GM21367 (cell line): Measurements from ENCODE around the gene CHD6.

Source experiments
- ATAC-seq: cut with Tn5 transposase; IDR thresholded peaks from one replicate; pipeline ENCODE4 v1.9.1; 2021; ENCODE audit not compliant: unreplicated experiment

Gene CHD6

DNA sequence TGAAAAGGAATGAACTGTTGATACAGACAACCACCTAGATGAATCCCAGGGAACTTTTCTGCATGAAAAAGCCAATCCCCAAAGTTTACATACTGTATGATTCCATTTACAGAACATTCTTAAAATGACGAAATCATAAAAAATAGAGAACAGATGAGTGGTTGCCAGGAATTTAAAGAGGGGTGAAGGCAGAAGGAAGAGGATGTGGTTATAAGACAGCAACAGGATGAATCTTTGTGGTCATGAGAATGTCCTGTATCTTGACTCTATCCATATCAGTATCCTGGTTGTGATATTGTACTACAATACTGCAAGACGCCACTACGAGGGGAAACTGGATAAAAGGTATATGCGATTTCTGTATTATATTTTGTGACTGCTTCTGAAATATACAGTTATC lies 181.5 kb downstream of the CHD6 start:
- no peak for ATAC-seq

DNA sequence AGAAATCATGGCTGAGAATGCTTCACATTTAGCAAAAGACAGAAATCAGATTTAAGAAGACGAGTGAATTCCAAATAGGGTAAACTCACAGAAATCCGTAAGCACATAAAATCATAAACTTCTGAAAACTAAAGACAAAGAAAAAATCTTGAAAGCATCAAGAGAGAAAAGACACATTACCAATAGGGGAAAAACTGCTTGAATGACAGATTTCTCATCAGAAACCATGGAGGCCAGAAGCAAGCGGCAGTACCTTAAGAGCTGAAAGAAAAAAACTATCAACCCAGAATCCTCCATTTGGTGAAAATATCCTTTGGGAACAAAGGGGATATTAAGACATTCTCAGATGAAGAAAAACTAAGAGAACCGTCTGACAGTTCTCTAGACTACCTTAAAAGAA lies 185.0 kb downstream of the CHD6 start:
- ATAC-seq: no peak

DNA sequence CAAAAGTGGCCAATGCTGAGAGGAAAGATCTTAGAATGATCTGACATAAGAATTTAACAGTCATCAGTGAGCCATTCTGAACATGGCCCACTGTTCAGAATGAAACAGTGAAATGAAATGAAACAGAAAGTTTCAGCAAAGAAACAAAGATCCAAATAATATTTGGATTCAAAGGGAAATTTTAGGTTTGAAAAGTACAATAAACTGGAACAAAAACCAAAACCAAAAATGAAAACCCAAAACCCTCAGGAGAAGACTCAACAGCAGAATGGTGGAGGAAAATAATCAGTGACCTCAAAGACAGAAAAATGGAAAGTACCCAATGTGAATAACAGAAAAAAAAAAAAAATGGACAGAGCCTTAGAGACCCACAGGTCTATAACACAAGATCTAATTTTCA lies 185.4 kb downstream of the CHD6 start:
- no peak for ATAC-seq

DNA sequence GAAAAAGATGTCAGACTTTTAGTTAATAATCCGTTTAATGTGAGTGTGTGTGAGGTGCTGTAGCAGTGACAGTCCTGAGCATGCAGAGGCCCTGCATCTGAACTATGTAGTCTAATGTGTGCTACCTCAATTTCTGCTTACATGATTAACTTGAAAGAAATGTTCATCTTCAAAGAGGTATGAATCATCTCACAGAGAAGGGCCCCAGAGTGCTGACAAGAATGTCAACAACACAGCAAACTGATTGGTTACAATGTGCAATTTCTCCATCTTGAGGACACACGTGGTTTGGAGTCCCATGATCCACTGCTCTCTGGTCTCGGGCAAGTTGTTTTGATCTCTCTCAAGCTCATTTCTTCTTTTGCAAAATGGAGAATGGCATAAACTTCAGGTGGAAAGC lies 189.9 kb downstream of the CHD6 start:
- no peak for ATAC-seq

DNA sequence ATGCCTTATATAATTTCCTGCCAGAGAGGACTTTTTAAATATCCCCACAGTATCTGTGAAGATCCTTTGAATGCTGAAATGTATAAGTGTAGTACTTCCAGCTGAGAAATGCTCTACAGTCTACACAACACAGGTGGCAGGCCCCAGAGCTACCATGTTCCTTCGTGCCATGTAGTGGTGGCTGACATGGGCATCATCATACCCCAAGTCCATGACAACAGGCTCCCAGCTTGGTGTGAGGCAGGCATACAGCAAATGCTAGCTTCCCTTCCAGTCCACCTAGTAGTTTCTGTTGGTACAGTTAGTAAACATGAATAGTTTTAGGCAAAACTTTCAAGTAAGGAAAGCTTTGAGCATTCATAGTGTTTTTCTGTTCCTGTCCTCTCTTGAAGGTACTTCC lies 190.3 kb downstream of the CHD6 start:
- no peak for ATAC-seq

DNA sequence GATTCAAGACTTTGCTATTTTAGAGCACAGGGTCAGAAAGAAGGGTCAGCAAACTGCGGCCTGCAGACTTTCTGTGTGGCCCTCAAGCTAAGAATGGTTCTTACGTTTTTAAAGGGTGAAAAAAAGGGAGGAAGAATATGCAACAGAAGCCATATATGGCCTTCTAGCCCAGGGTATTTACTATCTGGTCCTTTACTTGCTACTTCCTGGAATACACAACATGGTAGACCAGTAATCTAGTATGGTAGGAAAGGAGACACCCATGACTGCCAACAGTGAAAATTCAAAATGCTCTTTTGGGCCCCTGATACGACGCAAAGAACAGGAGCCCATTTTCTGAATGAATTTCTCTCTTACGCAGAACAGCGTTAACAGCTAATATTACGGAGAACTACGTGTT lies 191.2 kb downstream of the CHD6 start:
- no peak for ATAC-seq

DNA sequence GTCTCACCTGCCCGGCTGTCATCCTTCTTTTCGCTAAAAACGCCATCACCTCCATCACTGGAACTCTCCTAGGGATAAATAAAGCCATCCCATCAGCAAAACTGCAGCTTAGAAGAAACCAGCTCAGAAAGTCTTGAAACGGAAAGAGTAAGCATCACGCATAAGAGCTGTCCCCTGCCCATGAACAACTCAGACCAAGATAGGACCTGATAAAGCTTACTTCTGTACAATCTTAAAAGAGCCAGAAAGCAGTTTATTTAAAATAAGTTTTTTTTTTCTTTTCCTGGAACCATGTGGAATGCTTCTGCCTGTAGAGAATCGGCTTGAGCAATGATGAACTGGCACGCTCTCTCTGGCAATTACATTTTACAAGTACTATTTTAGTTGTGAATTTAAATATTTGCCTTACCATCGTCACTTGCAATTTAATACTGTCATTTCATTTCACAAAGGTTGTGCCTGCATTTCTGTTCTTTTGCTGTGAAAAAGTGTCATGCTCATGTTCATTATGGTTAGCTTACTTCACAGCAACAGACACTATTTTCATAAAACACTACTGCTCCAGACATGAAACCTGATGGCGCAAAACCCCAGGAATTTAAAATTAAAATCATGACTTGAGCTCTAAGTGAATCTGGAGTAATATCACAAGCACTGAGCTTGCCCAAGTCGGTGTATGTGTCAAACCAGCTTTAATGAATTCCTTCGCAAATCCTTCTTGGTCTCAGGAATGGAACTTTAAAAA lies 191.9 kb downstream of the CHD6 start:
- no peak for ATAC-seq

DNA sequence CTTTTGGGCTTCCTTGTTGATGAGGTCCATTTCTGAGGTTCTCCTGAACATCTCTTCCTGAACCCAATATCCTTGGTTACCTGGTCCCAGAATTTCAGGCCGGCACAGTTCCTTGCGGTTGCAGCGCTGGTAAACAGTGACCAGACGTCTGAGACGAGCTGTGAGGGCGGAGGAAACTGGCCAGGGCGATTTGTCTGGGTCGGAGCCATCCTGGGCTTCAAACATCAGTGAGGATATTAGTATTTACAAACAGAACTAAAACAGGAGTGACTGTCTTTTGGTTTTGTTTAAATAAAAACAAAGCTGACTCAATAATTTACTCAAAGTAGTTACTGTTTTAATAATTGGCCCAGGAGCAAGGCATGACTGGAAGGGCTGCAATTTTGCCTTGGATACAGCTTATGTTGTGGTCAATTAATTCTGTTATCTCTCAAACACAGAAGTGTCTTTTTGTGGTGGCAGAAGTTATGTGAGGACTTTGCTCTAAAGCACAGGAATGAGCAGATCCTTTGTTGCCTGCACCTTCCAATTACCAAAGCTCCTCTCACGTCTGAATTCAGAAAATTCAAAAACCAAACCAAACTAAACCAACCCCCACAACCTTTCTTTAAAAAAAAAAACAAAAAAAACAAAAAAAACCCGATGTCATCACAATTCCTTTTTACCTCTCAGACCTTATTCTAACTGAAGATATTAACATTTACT lies 192.8 kb downstream of the CHD6 start:
- ATAC-seq: no peak

DNA sequence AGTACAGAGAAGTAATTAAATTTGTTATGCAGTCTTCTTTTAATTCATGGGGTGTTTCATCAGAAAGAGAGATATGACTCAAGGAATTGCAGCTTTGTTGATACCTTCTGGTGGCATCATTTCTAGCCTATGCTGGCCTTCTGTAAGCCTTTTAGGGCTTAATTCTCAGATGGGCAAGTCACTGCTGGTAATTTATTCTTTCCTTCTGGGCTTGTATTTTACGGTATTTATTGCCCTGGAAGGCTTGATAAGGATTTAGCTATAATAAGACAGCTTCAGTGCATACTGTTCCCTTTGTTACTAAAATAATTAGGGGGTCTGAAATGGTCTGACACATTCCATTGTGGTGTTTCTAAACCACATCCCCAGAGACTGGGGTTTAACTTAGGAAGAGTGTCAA lies 193.6 kb downstream of the CHD6 start:
- ATAC-seq: no peak

DNA sequence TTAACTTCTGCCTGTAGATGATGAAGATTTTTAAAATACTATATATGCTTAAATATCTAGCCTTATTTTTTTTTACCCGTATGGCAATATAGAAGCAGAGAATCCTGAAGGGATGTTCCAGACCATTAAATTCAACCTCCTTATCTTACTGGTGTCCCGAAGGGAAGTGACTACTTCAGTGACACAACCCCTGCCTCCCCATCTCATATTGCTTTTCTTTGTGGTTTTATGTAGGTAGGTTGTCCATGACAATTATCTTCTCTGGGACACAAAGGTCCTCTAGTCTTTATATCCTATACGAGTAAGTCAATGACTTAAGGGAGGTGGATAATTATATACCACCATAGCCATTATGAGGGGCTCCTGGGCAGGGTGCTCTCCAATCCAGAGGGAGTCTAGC lies 194.2 kb downstream of the CHD6 start:
- no peak for ATAC-seq

DNA sequence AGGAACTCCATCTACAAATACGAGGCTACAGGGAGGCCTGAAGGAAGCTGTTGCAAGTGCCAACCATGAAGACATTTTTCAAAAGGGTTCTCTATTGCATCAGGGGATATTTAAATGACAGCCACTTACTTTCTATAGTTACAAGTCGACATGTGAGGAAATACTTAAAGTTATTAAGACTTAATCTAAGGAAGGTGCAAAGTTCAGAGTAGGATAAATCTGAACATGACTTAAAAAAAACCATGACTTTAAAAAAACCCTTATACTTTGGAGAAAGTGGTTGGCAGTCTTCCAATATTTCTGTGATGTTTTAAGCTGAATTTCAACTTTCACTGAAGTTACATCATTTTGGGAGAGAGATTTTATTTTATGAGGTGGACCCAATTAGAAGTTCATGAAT lies 195.2 kb downstream of the CHD6 start:
- ATAC-seq: no peak

DNA sequence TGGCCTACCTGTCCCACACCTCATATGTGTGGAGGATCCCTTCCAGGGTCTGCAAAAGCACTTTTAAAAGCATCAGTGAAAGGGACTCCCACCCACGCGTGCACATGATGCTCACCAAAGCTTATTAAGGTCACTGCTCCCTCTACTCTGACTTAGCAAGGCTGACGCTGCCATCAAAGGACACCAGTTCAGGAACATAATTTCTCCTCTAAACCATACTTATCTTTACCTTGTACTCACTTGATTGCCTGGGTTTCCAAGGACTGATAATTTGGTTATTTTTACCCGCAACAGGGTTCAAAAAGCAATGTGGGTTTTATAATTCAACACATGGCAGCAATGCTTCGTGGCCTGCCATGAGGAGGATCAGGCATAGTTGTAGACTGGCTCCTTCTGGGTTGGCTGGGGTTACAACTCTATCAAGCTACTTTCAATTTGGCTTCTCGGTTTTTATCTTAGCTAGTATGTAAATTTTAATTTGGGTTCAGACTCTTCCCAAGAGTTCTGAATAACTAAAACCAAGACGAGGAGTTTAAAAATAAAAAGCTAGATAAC lies 199.4 kb downstream of the CHD6 start:
- no peak for ATAC-seq

DNA sequence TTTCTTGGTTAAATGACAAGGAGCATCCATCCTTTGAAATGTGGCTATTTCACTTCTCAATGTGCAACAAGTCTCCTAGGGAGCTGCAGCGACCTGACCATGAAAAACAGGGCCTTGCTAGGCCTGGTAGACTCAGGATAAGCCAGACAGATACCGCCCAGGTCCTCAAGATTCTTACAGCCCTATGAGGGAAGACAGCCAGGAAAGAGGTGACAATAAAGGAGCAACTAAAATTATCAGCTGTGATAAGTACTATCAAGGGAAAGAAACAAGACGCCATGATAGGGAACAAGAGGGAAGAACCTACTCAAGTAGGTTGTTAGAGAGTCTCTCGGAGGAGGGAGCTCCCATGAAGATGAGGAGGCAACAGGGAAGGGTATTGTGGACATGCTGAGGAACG lies 200.1 kb downstream of the CHD6 start:
- ATAC-seq: no peak

DNA sequence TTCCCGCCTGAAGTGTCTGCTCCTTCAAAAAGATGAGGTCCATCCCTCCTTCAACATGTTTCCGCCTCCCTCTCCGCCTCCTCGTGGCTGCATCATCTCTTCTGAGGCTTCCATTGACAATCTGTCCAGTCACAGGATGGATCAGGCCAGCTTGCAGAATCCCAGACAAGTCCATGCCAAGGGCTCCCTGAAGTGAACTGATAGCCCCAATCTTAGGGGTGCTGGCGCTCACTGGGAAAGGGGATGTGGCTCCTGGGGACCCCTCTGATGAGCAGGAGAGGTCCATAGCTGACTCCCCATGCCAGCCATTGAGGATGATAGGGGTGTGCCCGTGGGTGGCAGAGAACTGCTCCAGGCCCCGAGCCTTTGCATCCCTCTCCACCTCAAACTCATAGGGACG lies 203.0 kb downstream of the CHD6 start:
- no peak for ATAC-seq

DNA sequence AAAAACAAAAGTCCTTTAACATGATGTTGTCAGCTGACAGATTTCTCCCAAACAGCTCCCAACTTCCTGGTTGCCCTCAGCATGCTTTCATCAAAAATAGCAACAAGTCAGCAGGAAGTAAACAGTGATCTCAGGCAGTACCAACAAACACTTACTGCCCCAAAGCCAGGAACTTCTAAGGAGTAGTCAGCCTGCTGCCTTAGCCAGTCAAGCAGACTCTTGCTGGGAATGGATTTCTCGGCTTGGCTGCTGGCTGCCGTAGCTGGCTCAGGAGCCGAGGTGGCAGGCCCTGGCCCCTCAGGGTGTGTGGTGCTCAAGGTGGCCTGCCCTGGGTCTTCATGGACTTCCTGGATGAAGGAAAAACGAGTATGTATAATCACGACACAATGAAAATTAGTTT lies 205.0 kb downstream of the CHD6 start:
- ATAC-seq: no peak

DNA sequence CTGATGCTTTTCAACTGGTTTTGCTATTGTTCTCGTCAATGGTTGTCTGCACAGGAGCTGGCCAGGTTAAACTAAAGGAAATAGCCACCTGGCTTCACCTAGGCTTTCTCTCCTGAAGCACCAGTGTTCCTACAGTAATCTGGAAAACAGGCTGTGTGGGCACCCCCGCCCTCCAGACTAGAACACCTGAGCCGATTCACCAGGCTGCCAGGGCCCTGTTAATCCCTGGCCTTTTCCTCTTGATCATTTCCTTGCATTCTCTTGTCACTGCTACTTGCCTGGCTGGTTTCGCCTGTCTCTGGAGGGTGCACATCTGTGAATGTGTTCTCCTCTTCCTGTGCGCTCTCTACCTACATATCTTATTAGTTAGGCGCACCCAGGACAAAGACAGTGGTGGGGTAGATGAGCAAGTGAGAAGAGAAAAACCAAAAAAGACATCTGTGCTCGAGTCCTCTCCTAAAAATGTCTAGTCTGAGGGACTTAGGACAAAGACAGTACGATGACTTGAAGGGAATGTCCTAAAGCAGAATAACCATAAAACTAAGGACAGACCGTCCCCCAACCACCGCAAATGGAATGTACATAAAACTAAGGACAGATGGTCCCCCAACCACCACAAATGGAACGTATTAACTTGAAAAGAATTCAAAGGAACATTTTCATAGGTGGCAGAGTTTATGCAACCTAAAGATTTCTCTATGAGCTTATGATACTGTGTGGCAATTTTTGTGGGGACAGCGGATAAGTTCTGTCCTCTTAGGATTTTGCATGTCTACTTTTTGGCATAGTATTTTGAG lies 205.7 kb downstream of the CHD6 start:
- ATAC-seq: no peak

DNA sequence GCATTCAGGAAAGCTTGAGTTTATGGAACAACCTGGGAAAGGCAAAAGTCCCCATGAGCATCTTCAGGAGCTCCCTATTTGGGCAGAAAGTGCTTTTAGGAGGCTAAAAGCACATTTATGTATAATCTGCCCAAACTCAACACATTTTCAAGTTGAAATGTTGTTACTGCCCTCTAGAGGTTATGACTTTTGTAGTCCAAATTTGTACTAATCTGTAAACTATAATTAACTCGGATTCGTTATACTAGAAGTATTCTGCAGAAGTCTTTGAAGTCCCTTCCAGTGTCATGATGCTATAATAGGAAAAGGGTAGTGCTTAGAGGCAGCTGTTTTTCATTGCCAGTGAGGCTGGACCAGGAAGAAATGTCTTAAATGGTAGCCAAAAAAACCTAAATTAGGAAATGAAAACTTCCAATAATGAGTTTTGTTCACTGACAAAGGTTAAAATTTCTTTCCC lies 206.8 kb downstream of the CHD6 start:
- ATAC-seq: no peak

DNA sequence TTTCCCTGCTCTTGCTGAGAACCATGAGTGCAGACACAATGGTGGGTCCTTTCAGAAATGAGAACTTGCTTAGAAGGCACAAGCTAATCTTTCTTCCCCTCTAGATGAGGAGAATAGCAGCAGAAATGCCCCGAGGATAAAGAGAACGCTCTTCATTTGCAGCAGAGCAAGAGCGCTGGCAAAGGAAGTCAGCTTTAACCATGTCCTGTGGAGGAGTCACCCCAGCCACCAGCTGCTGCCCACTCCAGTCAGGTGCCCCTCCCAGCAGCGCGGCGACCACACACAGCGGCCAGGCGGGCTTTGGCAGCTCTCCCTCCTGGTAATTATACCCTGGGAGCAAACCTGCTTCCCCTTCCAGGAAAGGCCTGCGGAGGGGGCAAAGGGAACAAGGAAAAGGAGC lies 209.2 kb downstream of the CHD6 start:
- ATAC-seq: no peak

DNA sequence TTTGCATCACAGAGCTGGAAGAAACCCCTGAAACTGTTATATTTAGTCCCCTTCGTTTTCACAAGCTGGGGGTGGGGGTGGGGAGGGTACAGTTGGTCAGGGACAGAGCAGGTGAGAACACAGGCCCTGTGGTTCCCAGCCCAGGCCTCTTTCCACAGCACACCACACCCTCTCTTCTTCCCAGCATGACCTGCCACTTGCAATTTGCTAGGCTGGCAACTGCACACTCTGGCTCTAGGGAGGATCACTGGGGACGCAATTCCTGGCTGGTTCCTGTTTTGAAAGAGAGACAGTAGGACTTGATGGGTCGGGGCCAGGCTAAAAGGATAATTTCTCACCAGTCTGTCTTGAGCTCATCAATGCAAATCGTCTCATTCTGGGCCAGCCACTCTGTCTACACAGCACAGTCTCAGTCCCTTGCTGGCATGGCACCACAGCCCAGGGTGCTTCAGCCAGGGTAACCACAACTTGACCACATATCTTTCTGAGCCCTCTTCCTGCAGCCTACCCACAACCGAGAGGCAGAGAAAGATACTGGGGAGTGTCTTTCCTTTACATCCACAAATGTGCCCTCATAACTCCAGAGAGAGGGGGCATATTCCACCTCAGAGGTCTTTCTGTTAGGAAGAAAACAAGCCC lies 209.9 kb downstream of the CHD6 start:
- ATAC-seq: peak; percentile 72

DNA sequence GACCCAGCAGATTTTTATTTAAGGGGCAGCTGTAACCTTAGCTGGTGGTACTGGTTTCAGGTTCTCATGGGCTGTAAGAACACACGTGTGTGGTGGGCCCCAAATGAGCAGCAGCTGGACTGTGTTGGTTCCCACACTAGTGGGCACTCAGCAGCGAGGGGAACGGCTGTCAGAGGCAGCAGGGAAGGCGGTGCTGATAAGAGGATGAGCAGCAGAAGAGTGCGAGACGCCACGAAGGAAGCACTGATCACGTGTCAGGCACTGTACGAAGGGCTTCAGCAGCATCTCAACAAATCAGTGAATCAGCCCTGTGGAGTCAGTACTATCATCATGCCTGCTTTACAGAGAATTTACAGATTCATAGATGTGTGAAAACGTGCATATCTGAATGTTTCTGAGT lies 210.6 kb downstream of the CHD6 start:
- no peak for ATAC-seq

DNA sequence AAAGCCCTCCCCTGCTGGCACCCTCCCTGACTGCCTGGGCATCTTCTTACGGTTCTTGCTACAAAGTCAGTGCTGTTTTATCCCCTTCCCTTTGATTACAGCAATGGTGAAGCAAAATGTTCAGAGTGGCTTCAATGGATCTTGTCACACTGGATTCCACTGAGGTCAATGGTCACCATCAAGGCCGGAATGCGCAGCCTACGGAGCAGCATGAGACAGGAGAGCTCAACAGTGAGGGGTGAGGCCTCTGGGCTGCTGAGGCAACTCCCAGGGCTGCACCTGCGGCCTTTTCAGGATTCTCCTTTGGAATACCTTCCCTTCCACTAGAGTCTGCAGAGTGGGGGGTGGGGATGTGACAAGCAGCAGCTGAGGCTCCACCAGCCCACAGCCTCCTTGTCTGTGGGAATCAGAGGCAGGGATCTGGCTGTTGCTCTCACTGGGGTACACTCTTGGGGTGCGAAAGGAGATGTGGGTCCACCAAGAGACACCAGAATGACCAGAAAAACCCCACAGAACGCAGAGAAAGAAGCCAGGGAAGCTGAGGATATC lies 211.2 kb downstream of the CHD6 start:
- no peak for ATAC-seq
